Astrocyte (in vitro differentiated cells and primary cell): ENCODE measurements around the gene ZNF592.

Experiments
- EZH2 ChIP-seq: IDR thresholded peaks from 2 replicates; pipeline ENCODE4 v1.6.1; 2012; ENCODE audit warnings: mild to moderate bottlenecking, low read length, inconsistent platforms; ENCODE audit not compliant: insufficient read depth
- TF ChIP-seq, protein P1 (sequence below): IDR thresholded peaks from 2 replicates; pipeline ENCODE4 v1.5.1; 2011; ENCODE audit warnings: low read depth, mild to moderate bottlenecking, inconsistent platforms, low read length, moderate library complexity; ENCODE audit not compliant: insufficient read depth

DNA sequence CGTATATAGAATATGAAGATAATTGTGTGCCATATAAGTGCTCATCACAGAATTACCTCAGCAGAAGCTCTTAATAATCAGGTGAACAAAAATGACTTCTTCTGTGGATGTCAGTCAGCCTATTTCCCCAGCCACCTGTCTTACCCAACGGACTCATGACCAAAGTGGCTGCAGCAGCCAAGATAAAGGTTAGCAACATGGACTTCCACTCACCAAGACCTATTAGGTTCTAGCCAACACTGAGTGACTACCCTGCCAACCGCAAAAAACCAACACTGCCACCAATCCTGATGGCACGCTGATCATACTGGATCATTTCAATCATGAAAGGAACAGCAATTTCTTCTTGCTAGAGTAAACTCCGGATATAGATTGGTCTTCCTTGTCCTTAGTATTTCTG, 44.6 kb upstream of the ZNF592 start:
- TF ChIP-seq, protein P1, sequence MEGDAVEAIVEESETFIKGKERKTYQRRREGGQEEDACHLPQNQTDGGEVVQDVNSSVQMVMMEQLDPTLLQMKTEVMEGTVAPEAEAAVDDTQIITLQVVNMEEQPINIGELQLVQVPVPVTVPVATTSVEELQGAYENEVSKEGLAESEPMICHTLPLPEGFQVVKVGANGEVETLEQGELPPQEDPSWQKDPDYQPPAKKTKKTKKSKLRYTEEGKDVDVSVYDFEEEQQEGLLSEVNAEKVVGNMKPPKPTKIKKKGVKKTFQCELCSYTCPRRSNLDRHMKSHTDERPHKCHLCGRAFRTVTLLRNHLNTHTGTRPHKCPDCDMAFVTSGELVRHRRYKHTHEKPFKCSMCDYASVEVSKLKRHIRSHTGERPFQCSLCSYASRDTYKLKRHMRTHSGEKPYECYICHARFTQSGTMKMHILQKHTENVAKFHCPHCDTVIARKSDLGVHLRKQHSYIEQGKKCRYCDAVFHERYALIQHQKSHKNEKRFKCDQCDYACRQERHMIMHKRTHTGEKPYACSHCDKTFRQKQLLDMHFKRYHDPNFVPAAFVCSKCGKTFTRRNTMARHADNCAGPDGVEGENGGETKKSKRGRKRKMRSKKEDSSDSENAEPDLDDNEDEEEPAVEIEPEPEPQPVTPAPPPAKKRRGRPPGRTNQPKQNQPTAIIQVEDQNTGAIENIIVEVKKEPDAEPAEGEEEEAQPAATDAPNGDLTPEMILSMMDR: no peak
- TF ChIP-seq EZH2: no peak
